ENCODE results near the gene MPZL1.

MPZL1 gene

GRCh38 chr1:167721617-167722151, at the start of gene MPZL1:
TSS of gene MPZL1 (plus strand) at chr1:167721982. CDS start at chr1:167722152, 170 bp downstream.
- peak; percentile 98 for DNase-seq (ENCODE audit: low spot score)

GRCh38 chr1:167672831-167673230, 49.0 kb upstream of the MPZL1 start:
- DNase-seq (ENCODE audit: low spot score), result no peak

GRCh38 chr1:167673265-167673664, 48.5 kb upstream of the MPZL1 start:
- DNase-seq (ENCODE audit: low spot score), result no peak

- no peak for DNase-seq (ENCODE audit: low spot score)
Measured at GRCh38 chr1:167674156-167674555, 47.6 kb upstream of the MPZL1 start.

- DNase-seq (ENCODE audit: low spot score), result no peak
Measured at GRCh38 chr1:167675440-167675839, 46.3 kb upstream of the MPZL1 start.

- no peak for DNase-seq (ENCODE audit: low spot score)
Measured at GRCh38 chr1:167676205-167676915, 45.4 kb upstream of the MPZL1 start.

- DNase-seq (ENCODE audit: low spot score), result no peak
Measured at GRCh38 chr1:167676916-167677848, 44.6 kb upstream of the MPZL1 start.

GRCh38 chr1:167678422-167678821, 43.4 kb upstream of the MPZL1 start:
- DNase-seq (ENCODE audit: low spot score), result no peak

GRCh38 chr1:167678838-167679237, 42.9 kb upstream of the MPZL1 start:
- DNase-seq (ENCODE audit: low spot score), result no peak

GRCh38 chr1:167679714-167680113, 42.1 kb upstream of the MPZL1 start:
- DNase-seq (ENCODE audit: low spot score), result no peak

GRCh38 chr1:167681024-167681423, 40.8 kb upstream of the MPZL1 start:
- DNase-seq (ENCODE audit: low spot score), result peak; percentile 40

- no peak for DNase-seq (ENCODE audit: low spot score)
Measured at GRCh38 chr1:167681451-167682098, 40.2 kb upstream of the MPZL1 start.

- DNase-seq (ENCODE audit: low spot score), result no peak
Measured at GRCh38 chr1:167683226-167683625, 38.6 kb upstream of the MPZL1 start.

GRCh38 chr1:167683641-167684502, 37.9 kb upstream of the MPZL1 start:
- no peak for DNase-seq (ENCODE audit: low spot score)

- no peak for DNase-seq (ENCODE audit: low spot score)
Measured at GRCh38 chr1:167685844-167686243, 35.9 kb upstream of the MPZL1 start.

- peak; percentile 79 for DNase-seq (ENCODE audit: low spot score)
Measured at GRCh38 chr1:167687919-167688519, 33.8 kb upstream of the MPZL1 start.

GRCh38 chr1:167689567-167689920, 32.2 kb upstream of the MPZL1 start:
- no peak for DNase-seq (ENCODE audit: low spot score)

- DNase-seq (ENCODE audit: low spot score), result no peak
Measured at GRCh38 chr1:167690053-167690452, 31.7 kb upstream of the MPZL1 start.

- DNase-seq (ENCODE audit: low spot score), result no peak
Measured at GRCh38 chr1:167693425-167694045, 28.2 kb upstream of the MPZL1 start.

- DNase-seq (ENCODE audit: low spot score), result no peak
Measured at GRCh38 chr1:167694691-167695090, 27.1 kb upstream of the MPZL1 start.

- DNase-seq (ENCODE audit: low spot score), result no peak
Measured at GRCh38 chr1:167695147-167695546, 26.6 kb upstream of the MPZL1 start.
